ENCODE results near the gene NDUFA7.

The NDUFA7 gene

DNA sequence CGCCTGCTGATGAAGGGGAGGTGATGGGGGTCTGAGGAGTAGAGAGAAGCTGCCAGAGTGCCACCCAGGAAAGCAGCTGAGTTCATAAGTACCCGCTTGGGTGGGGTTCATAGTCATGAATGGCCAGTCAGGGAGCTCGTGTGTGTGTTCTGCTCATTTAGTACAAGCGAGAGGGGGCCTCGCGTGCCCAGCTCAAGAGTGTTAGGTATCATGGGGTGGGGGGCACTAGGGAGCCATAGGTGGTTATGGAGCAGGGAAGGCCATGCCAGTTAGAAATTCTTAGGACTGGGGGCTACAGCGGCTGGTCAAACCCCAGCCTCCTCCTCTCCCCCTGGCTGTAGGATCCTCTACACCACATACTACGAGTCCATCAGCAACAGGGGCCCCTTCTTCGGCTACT is 59.8 kb downstream of the NDUFA7 start (continued):
- no peak for TF ChIP-seq RARB (CRISPR knock-in tag; IDR thresholded peaks at IDR 0.05)

All from SK-N-SH treated with all-trans-retinoic acid at 6 μM for 48 hours (cell line).